ENCODE data around the gene NUAK1. TPM values are rescaled to one million over a fixed set of nuclear protein-coding genes. Genes with fewer than 3 reads are reported as not detected.

The NUAK1 gene
- polyA plus RNA-seq, 1 donor from 2014 or later: 8.3 TPM

DNA sequence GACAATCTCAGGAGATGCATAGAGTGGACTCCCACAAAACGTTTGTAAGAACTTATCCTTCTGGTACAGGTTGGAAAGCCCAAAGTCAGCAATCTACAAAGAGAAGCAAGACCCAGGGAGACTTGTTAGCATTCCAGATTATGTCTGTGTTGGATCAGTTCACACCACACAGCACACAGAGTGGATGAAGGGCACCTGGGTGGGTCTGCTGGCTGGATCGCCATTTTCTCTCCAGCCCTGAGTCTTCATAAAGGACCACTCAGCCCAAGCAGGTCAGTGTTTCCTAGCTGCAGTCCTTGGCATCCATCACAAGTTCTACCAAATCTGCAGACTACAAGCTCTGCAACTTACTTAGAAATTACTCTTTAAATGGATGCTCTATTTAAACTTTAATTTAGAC, 66.0 kb downstream of the NUAK1 start:
- no peaks in the 10 kb centered on the region for H3K79me2 ChIP-seq (replicated peaks; ENCODE audit: insufficient read depth, low read length)

DNA sequence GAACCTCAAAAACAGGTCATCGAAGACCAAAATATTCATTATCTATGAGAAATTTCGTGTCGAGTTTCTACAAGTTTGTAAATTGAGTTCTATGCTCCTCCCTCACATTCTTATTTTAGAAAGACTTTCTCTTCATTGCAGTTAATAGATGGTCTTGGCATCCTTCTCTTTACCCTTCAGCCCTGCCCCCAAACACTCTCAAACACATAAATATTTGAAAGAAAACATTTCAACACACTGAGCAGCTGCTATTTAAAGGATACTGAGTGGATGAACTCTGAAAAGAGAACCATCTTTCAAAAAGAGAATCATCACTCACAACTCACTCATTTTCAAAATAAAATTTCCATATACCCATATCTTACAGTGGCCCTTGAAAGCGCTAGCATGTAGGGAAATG, 67.1 kb downstream of the NUAK1 start:
- no peaks in the 10 kb centered on the region for H3K79me2 ChIP-seq (replicated peaks; ENCODE audit: insufficient read depth, low read length)
- no peaks in the 10 kb centered on the region for H3K27me3 ChIP-seq (ENCODE audit: insufficient read depth, low read depth, low read length)
- H3K36me3 ChIP-seq (ENCODE audit: insufficient read depth, low read length): peaks cover 8% of the 10 kb centered on the region
- no peak overlapping the region for H3K4me2 ChIP-seq (ENCODE audit: low read length)
- H3K9me3 ChIP-seq (ENCODE audit: low read length): no peaks in the 10 kb centered on the region
- H3K9ac ChIP-seq (ENCODE audit: low read length): no peak overlapping the region
- H3F3A ChIP-seq (ENCODE audit: insufficient read depth, low read length, poor library complexity, severe bottlenecking): no peaks in the 10 kb centered on the region
- H4K20me1 ChIP-seq (ENCODE audit: insufficient read depth): no peaks in the 10 kb centered on the region
- no peak overlapping the region for H3K27ac ChIP-seq (ENCODE audit: low read length)
- H3K9me2 ChIP-seq (ENCODE audit: insufficient read depth, low read length): no peaks in the 10 kb centered on the region
- no peak overlapping the region for H2AFZ ChIP-seq (ENCODE audit: low read depth, low read length)
- no peak for TF ChIP-seq SMC3 (conservative IDR thresholded peaks at IDR 0.05; ENCODE audit: poor library complexity)
- no peak overlapping the region for H3K4me3 ChIP-seq (ENCODE audit: low read length)

More for the DNA sequence above, 66.0 kb downstream of the NUAK1 start:
- H3K9me2 ChIP-seq (ENCODE audit: insufficient read depth, low read length): no peaks in the 10 kb centered on the region
- H3K4me2 ChIP-seq (ENCODE audit: low read length): no peak overlapping the region
- no peaks in the 10 kb centered on the region for H4K20me1 ChIP-seq (ENCODE audit: insufficient read depth)
- no peaks in the 10 kb centered on the region for H3F3A ChIP-seq (ENCODE audit: insufficient read depth, low read length, poor library complexity, severe bottlenecking)
- no peaks in the 10 kb centered on the region for H3K9me3 ChIP-seq (ENCODE audit: low read length)
- no peak for TF ChIP-seq TAF1 (IDR thresholded peaks at IDR 0.05; ENCODE audit: low read depth)
- no peak for TF ChIP-seq CTCF (IDR thresholded peaks at IDR 0.05; ENCODE audit: poor library complexity, severe bottlenecking)
- no peak for TF ChIP-seq MXI1 (conservative IDR thresholded peaks at IDR 0.05; ENCODE audit: poor library complexity, severe bottlenecking)
- TF ChIP-seq RAD21 (conservative IDR thresholded peaks at IDR 0.05): no peak
- TF ChIP-seq REST (IDR thresholded peaks at IDR 0.05; ENCODE audit: borderline replicate concordance): no peak
- TF ChIP-seq EZH2 (IDR thresholded peaks at IDR 0.05; ENCODE audit: borderline replicate concordance, insufficient read depth, low read length, poor library complexity, severe bottlenecking): no peak
- no peak for TF ChIP-seq SMC3 (conservative IDR thresholded peaks at IDR 0.05; ENCODE audit: poor library complexity)
- no peak for TF ChIP-seq POLR2AphosphoS5 (IDR thresholded peaks at IDR 0.05)
- TF ChIP-seq EP300 (conservative IDR thresholded peaks at IDR 0.05; ENCODE audit: poor library complexity, severe bottlenecking): no peak
- H3K27me3 ChIP-seq (ENCODE audit: insufficient read depth, low read depth, low read length): no peaks in the 10 kb centered on the region
- H3K9ac ChIP-seq (ENCODE audit: low read length): no peak overlapping the region
- H3K36me3 ChIP-seq (ENCODE audit: insufficient read depth, low read length): peaks cover 8% of the 10 kb centered on the region
- no peak overlapping the region for H2AFZ ChIP-seq (ENCODE audit: low read depth, low read length)
- H3K27ac ChIP-seq (ENCODE audit: low read length): no peak overlapping the region
- H3K4me3 ChIP-seq (ENCODE audit: low read length): no peak overlapping the region

GRCh38 chr12:106070611-106071010, 68.1 kb downstream of the NUAK1 start:
- no peak overlapping the region for H3K4me2 ChIP-seq (ENCODE audit: low read length)
- no peak overlapping the region for H3K9ac ChIP-seq (ENCODE audit: low read length)
- no peaks in the 10 kb centered on the region for H3F3A ChIP-seq (ENCODE audit: insufficient read depth, low read length, poor library complexity, severe bottlenecking)
- H3K9me2 ChIP-seq (ENCODE audit: insufficient read depth, low read length): no peaks in the 10 kb centered on the region
- peaks cover 8% of the 10 kb centered on the region for H3K36me3 ChIP-seq (ENCODE audit: insufficient read depth, low read length)
- no peaks in the 10 kb centered on the region for H3K79me2 ChIP-seq (replicated peaks; ENCODE audit: insufficient read depth, low read length)
- no peak overlapping the region for H3K4me3 ChIP-seq (ENCODE audit: low read length)
- H2AFZ ChIP-seq (ENCODE audit: low read depth, low read length): no peak overlapping the region
- H3K27me3 ChIP-seq (ENCODE audit: insufficient read depth, low read depth, low read length): no peaks in the 10 kb centered on the region
- TF ChIP-seq MXI1 (conservative IDR thresholded peaks at IDR 0.05; ENCODE audit: poor library complexity, severe bottlenecking) (no peak), CTCF (IDR thresholded peaks at IDR 0.05; ENCODE audit: poor library complexity, severe bottlenecking) (no peak), EP300 (conservative IDR thresholded peaks at IDR 0.05; ENCODE audit: poor library complexity, severe bottlenecking) (no peak), RAD21 (conservative IDR thresholded peaks at IDR 0.05) (no peak), EZH2 (IDR thresholded peaks at IDR 0.05; ENCODE audit: borderline replicate concordance, insufficient read depth, low read length, poor library complexity, severe bottlenecking) (no peak), TAF1 (IDR thresholded peaks at IDR 0.05; ENCODE audit: low read depth) (no peak), POLR2AphosphoS5 (IDR thresholded peaks at IDR 0.05) (no peak), SMC3 (conservative IDR thresholded peaks at IDR 0.05; ENCODE audit: poor library complexity) (no peak), REST (IDR thresholded peaks at IDR 0.05; ENCODE audit: borderline replicate concordance) (no peak)
- no peaks in the 10 kb centered on the region for H4K20me1 ChIP-seq (ENCODE audit: insufficient read depth)
- H3K9me3 ChIP-seq (ENCODE audit: low read length): no peaks in the 10 kb centered on the region
- H3K27ac ChIP-seq (ENCODE audit: low read length): no peak overlapping the region
